PC-9 (cell line): Measurements from ENCODE around the gene ZFAND3. TPM values are rescaled to one million over a fixed set of nuclear protein-coding genes. Genes with fewer than 3 reads are reported as not detected.

ENCODE experiments used
- BruUV-seq: library from RNA; stranded (reverse); fragments of 400-500 nt; replicated peaks from 2 replicates; lab custom pipeline; 2021; lab: Mats Ljungman, UMichigan
- CTCF ChIA-PET: fragments of 300-600 bp; sonication (Branson Sonifier 250); formaldehyde crosslinking; loops from one replicate; lab custom pipeline; 2022; ENCODE audit warnings: antibody characterized with exemption; lab: Charles Lee
- POLR2A ChIA-PET: fragments of 300-600 bp; sonication (Branson Sonifier 250); formaldehyde crosslinking; loops from one replicate; lab custom pipeline; 2022; ENCODE audit warnings: antibody characterized with exemption; ENCODE audit not compliant: unreplicated experiment; lab: Charles Lee
- DNase-seq, 2 experiments: peaks; one replicate each; pipeline versions ENCODE4 v3.0.0 to v3.0.0-alpha.2; 2015 to 2022; ENCODE audit warnings: mixed read lengths in 1 of 2
- H2AFZ ChIP-seq: fragments of 200-600 bp; sonication (generic); 2 replicates; pipeline ENCODE4 v1.8.1; 2017; ENCODE audit warnings: antibody characterized with exemption
- H3F3A ChIP-seq: fragments of 200-600 bp; sonication (generic); 2 replicates; pipeline ENCODE4 v1.8.1; 2017; ENCODE audit warnings: antibody characterized with exemption, mild to moderate bottlenecking, low read depth; ENCODE audit not compliant: insufficient read depth
- H3K27ac ChIP-seq: fragments of 200-600 bp; sonication (generic); 2 replicates; pipeline ENCODE4 v1.6.1; 2016; ENCODE audit warnings: mixed run types
- H3K27me3 ChIP-seq: fragments of 200-600 bp; sonication (generic); 2 replicates; pipeline ENCODE4 v1.6.1; 2016; ENCODE audit warnings: low read depth, mixed run types; ENCODE audit not compliant: insufficient read depth
- H3K36me3 ChIP-seq: fragments of 200-600 bp; sonication (generic); 2 replicates; pipeline ENCODE4 v1.6.1; 2016; ENCODE audit warnings: low read depth, mixed run types
- H3K4me1 ChIP-seq: fragments of 200-600 bp; sonication (generic); replicated peaks from 2 replicates; pipeline ENCODE4 v1.6.1; 2016; ENCODE audit warnings: mixed run types; ENCODE audit not compliant: insufficient read depth
- H3K4me2 ChIP-seq: fragments of 200-600 bp; sonication (generic); 2 replicates; pipeline ENCODE4 v1.6.1; 2017; ENCODE audit warnings: mixed run types
- H3K4me3 ChIP-seq: fragments of 200-600 bp; sonication (generic); 2 replicates; pipeline ENCODE4 v1.6.1; 2016; ENCODE audit warnings: mixed run types
- H3K79me2 ChIP-seq: fragments of 200-600 bp; sonication (generic); 2 replicates; pipeline ENCODE4 v1.6.1; 2017; ENCODE audit warnings: low read depth, mixed run types
- H3K9me2 ChIP-seq: fragments of 200-600 bp; sonication (generic); 2 replicates; pipeline ENCODE4 v1.8.1; 2017; ENCODE audit warnings: mild to moderate bottlenecking; ENCODE audit not compliant: insufficient read depth
- H3K9me3 ChIP-seq: fragments of 200-600 bp; sonication (generic); 2 replicates; pipeline ENCODE4 v1.8.1; 2016; ENCODE audit warnings: low read depth; ENCODE audit not compliant: insufficient read depth
- H4K20me1 ChIP-seq: fragments of 200-600 bp; sonication (generic); 2 replicates; pipeline ENCODE4 v1.8.1; 2017; ENCODE audit not compliant: insufficient read depth
- CTCF ChIP-seq: fragments of 200-600 bp; sonication (generic); conservative IDR thresholded peaks from 2 replicates; pipeline ENCODE4 v1.6.1; 2017; ENCODE audit warnings: mixed run types, antibody characterized with exemption, mild to moderate bottlenecking, moderate library complexity
- EZH2 ChIP-seq: fragments of 200-600 bp; sonication (generic); IDR thresholded peaks from 2 replicates; pipeline ENCODE4 v1.8.0; 2017; ENCODE audit warnings: antibody characterized with exemption, low read depth
- intact Hi-C: fragments of 100-400 bp; cut with micrococcal nuclease; formaldehyde crosslinking; loops from one replicate; pipeline ENCODE4 v1.10.0; 2022; ENCODE audit not compliant: unreplicated experiment
- total RNA-seq: library from RNA; stranded (reverse); gene quantifications from 2 replicates; pipeline ENCODE4 v1.2.3, GENCODE V29; 2021

ZFAND3 gene
- total RNA-seq, 1 experiment from 2014 or later, result 46.8 TPM

DNA sequence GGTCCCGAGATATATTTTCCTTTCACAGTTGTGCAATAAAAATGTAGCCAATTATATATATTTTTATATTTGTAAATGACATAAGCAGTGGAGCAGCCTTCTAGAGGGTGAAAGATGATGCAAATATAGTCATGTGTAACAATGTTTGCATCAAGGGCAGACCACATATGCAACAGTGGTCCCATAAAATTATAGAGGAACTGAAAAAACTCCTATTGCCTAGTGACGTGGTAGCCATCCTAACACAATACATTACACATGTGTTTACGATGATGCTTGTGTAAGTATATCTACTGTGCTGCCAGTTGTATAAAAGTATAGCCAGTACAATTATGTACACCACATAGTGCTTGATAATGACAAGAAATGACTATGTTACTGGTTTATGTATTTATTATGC, 162.8 kb downstream of the ZFAND3 start:
- no peak for TF ChIP-seq EZH2
- TF ChIP-seq CTCF, result no peak
- Histone ChIP-seq H3K4me1 (no peaks in the 10 kb centered on the region), H3F3A (no peaks in the 10 kb centered on the region), H3K4me3 (no peak overlapping the region), H2AFZ (no peak overlapping the region), H3K9me3 (0 out of 2 replicates have a peak, but pooled peaks cover 3% of the 10 kb centered on the region), H3K4me2 (no peak overlapping the region), H3K27ac (no peak overlapping the region), H3K9me2 (no peaks in the 10 kb centered on the region), H3K79me2 (peaks cover 54% of the 10 kb centered on the region), H4K20me1 (peaks cover 47% of the 10 kb centered on the region), H3K36me3 (no peaks in the 10 kb centered on the region), H3K27me3 (no peaks in the 10 kb centered on the region)
- intact Hi-C loops, result no loop called here
- no peak for DNase-seq
- CTCF ChIA-PET, result no interaction called here
- POLR2A ChIA-PET, result interaction anchor here (0.6 kb wide), 1 partner anchor 175 kb away, joined by 5 read pairs; no protein-coding TSS in a partner anchor
- no TSS peak for BruUV-seq

DNA sequence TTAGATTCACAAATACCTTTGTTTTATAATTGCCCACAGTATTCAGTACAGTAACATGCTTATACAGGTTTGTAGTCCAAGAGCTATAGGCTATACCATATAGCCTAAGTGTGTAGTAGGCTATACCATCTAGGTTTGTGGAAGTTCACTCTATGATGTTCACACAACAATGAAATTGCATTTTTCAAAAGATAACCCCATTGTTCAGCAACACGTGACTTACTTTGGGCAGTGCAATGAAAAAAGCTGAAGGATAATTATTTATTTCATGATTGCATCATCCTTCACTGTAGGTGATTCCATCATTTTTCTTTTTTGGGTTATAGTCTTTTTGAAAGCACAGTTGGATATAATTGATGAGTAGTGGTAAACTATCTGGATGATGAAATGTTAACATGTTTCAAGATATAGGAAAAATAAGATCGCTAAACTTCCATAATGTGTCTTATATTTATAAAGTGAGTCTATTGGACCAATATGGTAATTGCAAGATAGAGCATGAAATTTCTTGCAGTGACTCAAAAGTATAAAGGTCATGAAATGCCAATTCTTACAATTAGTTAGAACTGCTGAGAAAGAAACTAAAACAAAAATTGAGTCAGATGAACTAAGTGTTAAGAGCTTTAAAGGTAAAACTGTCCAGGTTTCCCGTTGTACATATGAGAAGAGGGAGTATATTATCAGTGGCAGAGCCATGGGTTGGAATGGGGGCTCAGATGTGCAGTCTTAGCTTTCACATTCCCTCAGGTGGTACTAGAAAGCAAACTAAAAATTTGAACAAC, 164.4 kb downstream of the ZFAND3 start:
- Histone ChIP-seq H3K9me2 (no peaks in the 10 kb centered on the region), H3K27me3 (no peaks in the 10 kb centered on the region), H3K4me3 (no peak overlapping the region), H3K27ac (no peak overlapping the region), H3K4me1 (no peaks in the 10 kb centered on the region), H3K36me3 (no peaks in the 10 kb centered on the region), H3K4me2 (no peak overlapping the region), H3K79me2 (peaks cover 56% of the 10 kb centered on the region), H4K20me1 (peaks cover 51% of the 10 kb centered on the region), H3F3A (no peaks in the 10 kb centered on the region), H3K9me3 (0 out of 2 replicates have a peak, but pooled peaks cover 3% of the 10 kb centered on the region), H2AFZ (no peak overlapping the region)
- ChIA-PET CTCF (no interaction called here), POLR2A (interaction anchor here (0.6 kb wide), 1 partner anchor 86 kb away, joined by 3 read pairs; no protein-coding TSS in a partner anchor)
- intact Hi-C loops, result no loop called here
- TF ChIP-seq EZH2 (no peak), CTCF (no peak)
- DNase-seq, result no peak
- BruUV-seq, result no TSS peak

- Histone ChIP-seq H3K36me3 (no peaks in the 10 kb centered on the region), H3K4me2 (no peak overlapping the region), H3F3A (no peaks in the 10 kb centered on the region), H3K27ac (no peak overlapping the region), H4K20me1 (peaks cover 50% of the 10 kb centered on the region), H2AFZ (no peak overlapping the region), H3K9me3 (0 out of 2 replicates have a peak, but pooled peaks cover 3% of the 10 kb centered on the region), H3K4me3 (no peak overlapping the region), H3K79me2 (peaks cover 50% of the 10 kb centered on the region), H3K9me2 (no peaks in the 10 kb centered on the region), H3K4me1 (no peaks in the 10 kb centered on the region), H3K27me3 (no peaks in the 10 kb centered on the region)
- TF ChIP-seq EZH2 (no peak), CTCF (no peak)
- intact Hi-C loops, result no loop called here
- no peak for DNase-seq
- no TSS peak for BruUV-seq
- CTCF ChIA-PET, result no interaction called here
- POLR2A ChIA-PET, result no interaction called here
Measured at GRCh38 chr6:37984578-37984977, 165.1 kb downstream of the ZFAND3 start.
